Measurements from ENCODE around the gene ACE2.

The ACE2 gene

DNA sequence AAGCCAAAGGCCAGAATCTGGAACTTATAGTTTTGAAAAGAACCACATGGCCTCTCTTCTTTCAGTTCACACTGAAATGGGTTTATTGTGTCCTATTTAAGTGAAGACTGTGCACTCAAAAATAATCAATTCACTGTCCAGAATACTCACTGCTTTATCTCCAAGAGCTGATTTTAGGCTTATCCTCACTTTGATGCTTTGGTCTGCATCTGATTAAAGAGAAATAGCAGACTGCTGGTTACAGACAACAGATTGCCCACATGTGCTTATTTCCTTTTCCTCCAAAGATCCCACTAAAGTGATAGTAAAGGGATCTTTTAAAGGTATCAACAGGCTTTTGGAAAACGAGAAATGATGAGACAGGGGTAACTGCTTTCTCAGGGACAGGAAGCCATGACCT is 30.6 kb downstream of the ACE2 start:
- no peak overlapping the region for H3K4me2 ChIP-seq (ENCODE audit: low read length)
- no peaks in the 10 kb centered on the region for H3K36me3 ChIP-seq (ENCODE audit: control insufficient read depth, insufficient read depth, low read length)
- no peaks in the 10 kb centered on the region for H3K79me2 ChIP-seq
- no peak overlapping the region for H2AFZ ChIP-seq
- no peaks in the 10 kb centered on the region for H3K4me1 ChIP-seq
- H3K27me3 ChIP-seq (ENCODE audit: control insufficient read depth, insufficient read depth, low read length): no peaks in the 10 kb centered on the region
- no peak overlapping the region for H3K4me3 ChIP-seq (ENCODE audit: low read depth, low read length)
- H3K9ac ChIP-seq: no peak overlapping the region
- H3K9me3 ChIP-seq (ENCODE audit: control insufficient read depth, low read length): no peaks in the 10 kb centered on the region
- TF ChIP-seq, protein P1, sequence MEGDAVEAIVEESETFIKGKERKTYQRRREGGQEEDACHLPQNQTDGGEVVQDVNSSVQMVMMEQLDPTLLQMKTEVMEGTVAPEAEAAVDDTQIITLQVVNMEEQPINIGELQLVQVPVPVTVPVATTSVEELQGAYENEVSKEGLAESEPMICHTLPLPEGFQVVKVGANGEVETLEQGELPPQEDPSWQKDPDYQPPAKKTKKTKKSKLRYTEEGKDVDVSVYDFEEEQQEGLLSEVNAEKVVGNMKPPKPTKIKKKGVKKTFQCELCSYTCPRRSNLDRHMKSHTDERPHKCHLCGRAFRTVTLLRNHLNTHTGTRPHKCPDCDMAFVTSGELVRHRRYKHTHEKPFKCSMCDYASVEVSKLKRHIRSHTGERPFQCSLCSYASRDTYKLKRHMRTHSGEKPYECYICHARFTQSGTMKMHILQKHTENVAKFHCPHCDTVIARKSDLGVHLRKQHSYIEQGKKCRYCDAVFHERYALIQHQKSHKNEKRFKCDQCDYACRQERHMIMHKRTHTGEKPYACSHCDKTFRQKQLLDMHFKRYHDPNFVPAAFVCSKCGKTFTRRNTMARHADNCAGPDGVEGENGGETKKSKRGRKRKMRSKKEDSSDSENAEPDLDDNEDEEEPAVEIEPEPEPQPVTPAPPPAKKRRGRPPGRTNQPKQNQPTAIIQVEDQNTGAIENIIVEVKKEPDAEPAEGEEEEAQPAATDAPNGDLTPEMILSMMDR (IDR thresholded peaks at IDR 0.05): no peak
- H3K27ac ChIP-seq: no peak overlapping the region

GRCh38 chrX:15567886-15568616 is 32.7 kb downstream of the ACE2 start:
- Histone ChIP-seq H3K4me1 (no peaks in the 10 kb centered on the region), H3K9me3 (ENCODE audit: control insufficient read depth, low read length) (no peaks in the 10 kb centered on the region), H2AFZ (no peak overlapping the region), H3K79me2 (no peaks in the 10 kb centered on the region), H3K27ac (no peak overlapping the region), H3K36me3 (ENCODE audit: control insufficient read depth, insufficient read depth, low read length) (no peaks in the 10 kb centered on the region), H3K4me2 (ENCODE audit: low read length) (no peak overlapping the region), H3K4me3 (ENCODE audit: low read depth, low read length) (no peak overlapping the region), H3K9ac (no peak overlapping the region), H3K27me3 (ENCODE audit: control insufficient read depth, insufficient read depth, low read length) (no peaks in the 10 kb centered on the region)
- TF ChIP-seq, protein P1 (IDR thresholded peaks at IDR 0.05): no peak

DNA sequence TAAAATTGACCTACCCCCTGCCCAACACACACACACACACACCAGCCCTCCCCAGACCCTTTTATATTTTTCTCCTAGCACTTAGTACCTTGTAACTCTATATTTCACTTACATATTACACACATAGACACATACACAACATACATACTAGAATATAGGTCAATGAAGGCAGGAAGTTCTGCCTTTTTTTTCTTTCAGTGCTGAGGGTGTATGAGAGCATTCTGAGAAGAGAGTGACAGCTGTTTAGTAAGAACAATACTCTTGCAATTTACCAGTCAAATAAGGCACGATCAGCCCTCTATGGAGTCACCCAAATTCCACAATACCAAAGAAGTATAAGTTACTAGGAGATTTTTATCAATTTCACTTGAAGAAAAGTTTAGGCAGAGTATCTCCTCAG is 33.5 kb downstream of the ACE2 start:
- H3K9me3 ChIP-seq (ENCODE audit: control insufficient read depth, low read length): no peaks in the 10 kb centered on the region
- TF ChIP-seq, protein P1 (IDR thresholded peaks at IDR 0.05): no peak
- H2AFZ ChIP-seq: no peak overlapping the region
- H3K4me2 ChIP-seq (ENCODE audit: low read length): no peak overlapping the region
- H3K4me3 ChIP-seq (ENCODE audit: low read depth, low read length): no peak overlapping the region
- no peaks in the 10 kb centered on the region for H3K36me3 ChIP-seq (ENCODE audit: control insufficient read depth, insufficient read depth, low read length)
- no peak overlapping the region for H3K9ac ChIP-seq
- H3K79me2 ChIP-seq: no peaks in the 10 kb centered on the region
- H3K27ac ChIP-seq: no peak overlapping the region
- H3K27me3 ChIP-seq (ENCODE audit: control insufficient read depth, insufficient read depth, low read length): no peaks in the 10 kb centered on the region
- H3K4me1 ChIP-seq: no peaks in the 10 kb centered on the region

DNA sequence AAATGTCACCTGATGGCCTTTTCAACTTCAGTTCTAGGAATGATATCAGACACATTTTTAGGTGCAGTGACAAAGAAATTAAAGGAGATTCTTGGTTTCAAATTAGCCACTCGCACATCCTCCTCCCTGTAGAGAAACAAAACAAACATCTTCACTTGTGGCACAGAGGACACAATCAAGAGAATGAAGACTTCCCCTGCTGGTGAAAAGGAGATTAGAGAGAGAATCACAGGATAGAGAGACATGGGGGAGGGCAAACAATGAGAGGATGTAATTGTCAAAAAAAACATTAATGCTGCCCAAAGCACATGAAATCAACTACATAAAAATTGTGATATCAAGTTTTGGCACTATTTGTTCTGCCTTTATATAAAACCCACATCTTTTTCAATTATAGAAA is 34.5 kb downstream of the ACE2 start:
- TF ChIP-seq, protein P1 (IDR thresholded peaks at IDR 0.05): no peak
- H3K4me3 ChIP-seq (ENCODE audit: low read depth, low read length): no peak overlapping the region

DNA sequence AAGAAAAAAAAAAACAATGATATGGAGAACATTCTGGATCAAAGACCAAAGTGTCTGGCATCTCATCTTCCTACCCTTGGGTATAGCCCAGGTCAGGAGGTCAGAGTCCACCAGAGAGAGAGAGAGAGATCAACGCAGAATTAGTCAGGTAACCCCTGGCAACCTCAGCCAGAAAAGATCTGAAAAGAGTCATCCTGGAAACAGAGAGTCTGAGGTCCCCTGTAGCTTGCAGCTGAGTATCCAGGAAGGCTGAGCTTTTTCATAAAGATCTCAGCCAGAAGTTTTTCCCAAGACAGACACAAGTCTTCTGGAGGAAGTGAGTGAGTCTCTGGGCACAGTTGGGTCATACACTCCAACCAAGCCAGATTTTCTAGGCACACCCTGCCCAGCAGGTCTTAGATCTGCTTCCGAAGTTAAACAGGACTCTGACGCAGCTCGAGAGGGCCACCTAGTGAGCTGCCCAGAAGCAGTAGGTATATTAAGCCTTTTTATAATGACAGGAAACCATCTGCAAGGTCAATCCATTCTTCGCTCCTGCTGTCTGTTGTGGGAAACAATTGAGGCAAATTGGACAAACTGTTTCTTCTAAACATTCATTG is 35.7 kb downstream of the ACE2 start:
- Histone ChIP-seq H3K4me3 (ENCODE audit: low read depth, low read length) (no peak overlapping the region), H3K27me3 (ENCODE audit: control insufficient read depth, insufficient read depth, low read length) (no peaks in the 10 kb centered on the region), H3K4me2 (ENCODE audit: low read length) (no peak overlapping the region), H3K4me1 (no peaks in the 10 kb centered on the region), H2AFZ (no peak overlapping the region), H3K27ac (no peak overlapping the region), H3K79me2 (no peaks in the 10 kb centered on the region), H3K9ac (no peak overlapping the region), H3K36me3 (ENCODE audit: control insufficient read depth, insufficient read depth, low read length) (no peaks in the 10 kb centered on the region), H3K9me3 (ENCODE audit: control insufficient read depth, low read length) (no peaks in the 10 kb centered on the region)
- TF ChIP-seq, protein P1 (IDR thresholded peaks at IDR 0.05): peak; percentile 45

More for the DNA sequence above, 34.5 kb downstream of the ACE2 start:
- no peak overlapping the region for H3K27ac ChIP-seq
- H3K4me2 ChIP-seq (ENCODE audit: low read length): no peak overlapping the region
- no peaks in the 10 kb centered on the region for H3K79me2 ChIP-seq
- no peaks in the 10 kb centered on the region for H3K4me1 ChIP-seq
- H3K36me3 ChIP-seq (ENCODE audit: control insufficient read depth, insufficient read depth, low read length): no peaks in the 10 kb centered on the region
- no peaks in the 10 kb centered on the region for H3K9me3 ChIP-seq (ENCODE audit: control insufficient read depth, low read length)
- no peak overlapping the region for H2AFZ ChIP-seq
- no peak overlapping the region for H3K9ac ChIP-seq
- no peaks in the 10 kb centered on the region for H3K27me3 ChIP-seq (ENCODE audit: control insufficient read depth, insufficient read depth, low read length)

All from parathyroid adenoma (tissue), 2 donors.